ENCODE data around the gene C1orf141. TPM values are rescaled to one million over a fixed set of nuclear protein-coding genes. Genes with fewer than 3 reads are reported as not detected.

The C1orf141 gene
- total RNA-seq, 2 donors from 2014 or later: not detected

DNA sequence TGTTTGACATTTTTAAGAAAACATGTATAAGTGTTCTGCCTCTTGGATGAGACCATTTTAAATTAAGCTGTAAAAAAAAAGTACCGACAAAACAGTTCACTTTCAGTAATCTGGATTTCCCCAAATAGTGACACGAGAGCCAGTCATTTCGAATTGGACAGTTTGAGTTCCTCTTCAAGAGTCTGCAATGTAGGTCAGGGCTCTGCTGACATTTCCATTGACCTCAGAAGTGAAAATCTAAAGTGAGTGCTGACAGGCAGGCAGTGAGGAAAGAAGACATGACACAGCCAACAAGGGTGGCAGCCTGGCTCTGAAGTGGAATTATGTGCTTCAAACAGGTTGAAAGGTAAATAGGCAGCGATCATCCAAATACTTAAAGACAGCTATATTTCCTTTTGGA lies 31.4 kb upstream of the C1orf141 start, which contains the start of gene IL23R:
IL23R (plus strand) TSS at position 259 of the 400 bp plus-strand sequence. CDS start 1,667 bp downstream, outside the sequence.
- 82 to 84% methylated on average over 4 of the region's 4 CpGs for WGBS, 2 donors

GRCh38 chr1:67165468-67166041 lies 30.8 kb upstream of the C1orf141 start:
- DNase-seq: no peak
- H3K36me3 ChIP-seq (replicated peaks in 1 of 2; ENCODE audit: insufficient read depth in 1 of 2, low read depth in 2 of 2): no peaks in the 10 kb centered on the region
- no peak for ATAC-seq
- intact Hi-C loops (cut with DNase I): no loop called here
- no peak overlapping the region for H3K4me3 ChIP-seq
- H3K27ac ChIP-seq: no peak overlapping the region
- TF ChIP-seq CTCF (IDR thresholded peaks at IDR 0.05): no peak
- TF ChIP-seq POLR2A (IDR thresholded peaks at IDR 0.05): no peak
- 97% methylated on average over 4 of the region's 4 CpGs for WGBS, 2 donors
- no peaks in the 10 kb centered on the region for H3K27me3 ChIP-seq
- H3K9me3 ChIP-seq: no peaks in the 10 kb centered on the region
- peaks cover 23% of the 10 kb centered on the region for H3K4me1 ChIP-seq

More for the DNA sequence above, 31.4 kb upstream of the C1orf141 start, which contains the start of gene IL23R:
- Histone ChIP-seq H3K4me1 (peaks cover 28% of the 10 kb centered on the region), H3K36me3 (replicated peaks in 1 of 2; ENCODE audit: insufficient read depth in 1 of 2, low read depth in 2 of 2) (no peaks in the 10 kb centered on the region), H3K4me3 (no peak within 1 kb of the TSS), H3K27ac (no peak within 1 kb of the TSS), H3K27me3 (no peaks in the 10 kb centered on the region), H3K9me3 (no peaks in the 10 kb centered on the region)
- DNase-seq: no peak
- intact Hi-C loops (cut with DNase I): no loop called here
- TF ChIP-seq POLR2A (IDR thresholded peaks at IDR 0.05) (no peak), CTCF (IDR thresholded peaks at IDR 0.05) (no peak)
- no peak for ATAC-seq

DNA sequence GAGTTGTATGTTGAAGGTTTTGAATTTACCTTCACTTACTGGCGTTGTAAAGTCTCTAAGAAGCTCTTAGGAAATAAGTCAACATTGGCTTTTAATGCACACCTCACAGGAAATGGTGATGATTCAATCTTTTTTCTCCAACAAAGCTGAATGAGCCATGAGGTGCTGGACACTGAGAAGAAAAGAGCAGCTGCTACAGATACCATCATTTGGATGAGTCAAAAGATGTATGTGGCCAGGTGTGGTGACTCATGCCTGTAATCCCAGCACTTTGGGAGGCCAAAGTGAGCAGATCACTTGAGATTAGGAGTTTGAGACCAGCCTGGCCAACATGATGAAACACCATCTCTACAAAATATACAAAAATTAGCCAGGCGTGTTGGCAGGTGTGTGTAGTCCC lies 28.2 kb upstream of the C1orf141 start:
- no peak for DNase-seq
- no peaks in the 10 kb centered on the region for H3K36me3 ChIP-seq (replicated peaks in 1 of 2; ENCODE audit: insufficient read depth in 1 of 2, low read depth in 2 of 2)
- H3K4me3 ChIP-seq: no peak overlapping the region
- H3K4me1 ChIP-seq: no peaks in the 10 kb centered on the region
- H3K9me3 ChIP-seq: no peaks in the 10 kb centered on the region
- no peak for ATAC-seq
- 83 to 98% methylated on average over 2 of the region's 2 CpGs for WGBS, 2 donors
- intact Hi-C loops (cut with DNase I): no loop called here
- no peak for TF ChIP-seq CTCF (IDR thresholded peaks at IDR 0.05)
- no peak for TF ChIP-seq POLR2A (IDR thresholded peaks at IDR 0.05)
- H3K27me3 ChIP-seq: no peaks in the 10 kb centered on the region
- no peak overlapping the region for H3K27ac ChIP-seq

DNA sequence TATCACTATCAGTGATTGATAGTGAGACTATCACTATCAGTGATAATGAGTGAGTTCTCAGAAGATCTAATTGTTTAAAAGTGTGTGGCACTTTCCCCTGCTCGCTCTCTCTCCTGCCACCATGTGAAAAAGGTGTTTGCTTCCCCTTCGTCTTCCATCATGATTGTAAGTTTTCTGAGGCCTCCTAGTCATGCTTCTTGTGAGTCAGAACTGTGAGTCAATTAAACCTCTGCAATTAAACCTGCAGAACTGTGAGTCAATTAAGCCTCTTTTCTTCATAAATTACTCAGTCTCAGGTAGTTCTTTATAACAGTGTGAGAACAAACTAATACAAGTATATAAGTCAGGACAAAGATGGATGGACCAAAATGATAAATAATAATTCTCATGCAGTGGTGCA lies 24.5 kb upstream of the C1orf141 start:
- Histone ChIP-seq H3K27ac (no peak overlapping the region), H3K36me3 (replicated peaks in 1 of 2; ENCODE audit: insufficient read depth in 1 of 2, low read depth in 2 of 2) (no peaks in the 10 kb centered on the region), H3K4me3 (no peak overlapping the region), H3K27me3 (no peaks in the 10 kb centered on the region), H3K9me3 (no peaks in the 10 kb centered on the region), H3K4me1 (no peaks in the 10 kb centered on the region)
- ATAC-seq (no peak), DNase-seq (no peak)
- intact Hi-C loops (cut with DNase I): loop anchor here (10.0 kb wide), 1 partner anchor 394 kb away; no protein-coding TSS in a partner anchor
- no peak for TF ChIP-seq POLR2A (IDR thresholded peaks at IDR 0.05)
- no peak for TF ChIP-seq CTCF (IDR thresholded peaks at IDR 0.05)
- WGBS, 2 donors: 85 to 95% methylated on average over 2 of the region's 2 CpGs

GRCh38 chr1:67158401-67158800 lies 23.6 kb upstream of the C1orf141 start:
- H3K4me3 ChIP-seq: no peak overlapping the region
- ATAC-seq: no peak
- no peak for DNase-seq
- intact Hi-C loops (cut with DNase I): loop anchor here (10.0 kb wide), 1 partner anchor 394 kb away; no protein-coding TSS in a partner anchor
- no peaks in the 10 kb centered on the region for H3K9me3 ChIP-seq
- no peaks in the 10 kb centered on the region for H3K36me3 ChIP-seq (replicated peaks in 1 of 2; ENCODE audit: insufficient read depth in 1 of 2, low read depth in 2 of 2)
- TF ChIP-seq POLR2A (IDR thresholded peaks at IDR 0.05) (no peak), CTCF (IDR thresholded peaks at IDR 0.05) (no peak)
- no peak overlapping the region for H3K27ac ChIP-seq
- no peaks in the 10 kb centered on the region for H3K27me3 ChIP-seq
- no peaks in the 10 kb centered on the region for H3K4me1 ChIP-seq
- 66 to 67% methylated on average over 2 of the region's 2 CpGs for WGBS, 2 donors
